Astrocyte (in vitro differentiated cells and primary cell): Measurements from ENCODE around the gene LIN28B.

Experiments
- CTCF ChIP-seq: IDR thresholded peaks from 2 replicates; pipeline ENCODE4 v1.5.1; 2011; ENCODE audit warnings: low read depth, mild to moderate bottlenecking, inconsistent platforms, low read length, moderate library complexity; ENCODE audit not compliant: insufficient read depth
- EZH2 ChIP-seq: IDR thresholded peaks from 2 replicates; pipeline ENCODE4 v1.6.1; 2012; ENCODE audit warnings: mild to moderate bottlenecking, low read length, inconsistent platforms; ENCODE audit not compliant: insufficient read depth

GRCh38 chr6:104955491-104955890, 1.4 kb upstream of the LIN28B start:
- TF ChIP-seq CTCF (no peak), EZH2 (no peak)
